Suprapubic skin (tissue), 3 donors: ENCODE data around the gene OR2D3.
"Not testable (repeated sequence)": the region's sequence is repeated elsewhere in the genome, so short reads cannot be mapped to it uniquely, and the experiment has no call there.

ENCODE experiments used
- POLR2A ChIP-seq, 2 donors: fragments of 450-650 bp; IDR thresholded peaks; one replicate each; pipeline ENCODE4 v1.6.1; 2017; ENCODE audit warnings: antibody characterized with exemption in 2 of 2, mild to moderate bottlenecking in 2 of 2, moderate library complexity in 2 of 2
- TF ChIP-seq, protein P1 (sequence below), 2 donors: fragments of 200-600 bp in 1 of 2; fragments of 450-650 bp in 1 of 2; sonication (generic) in 1 of 2; IDR thresholded peaks; one replicate each; pipeline ENCODE4 v1.5.1; 2016 to 2019; ENCODE audit warnings: antibody characterized with exemption in 2 of 2, mild to moderate bottlenecking in 1 of 2, moderate library complexity in 1 of 2

GRCh38 chr11:6904804-6905203, 16.0 kb upstream of the OR2D3 start:
- TF ChIP-seq, protein P1, sequence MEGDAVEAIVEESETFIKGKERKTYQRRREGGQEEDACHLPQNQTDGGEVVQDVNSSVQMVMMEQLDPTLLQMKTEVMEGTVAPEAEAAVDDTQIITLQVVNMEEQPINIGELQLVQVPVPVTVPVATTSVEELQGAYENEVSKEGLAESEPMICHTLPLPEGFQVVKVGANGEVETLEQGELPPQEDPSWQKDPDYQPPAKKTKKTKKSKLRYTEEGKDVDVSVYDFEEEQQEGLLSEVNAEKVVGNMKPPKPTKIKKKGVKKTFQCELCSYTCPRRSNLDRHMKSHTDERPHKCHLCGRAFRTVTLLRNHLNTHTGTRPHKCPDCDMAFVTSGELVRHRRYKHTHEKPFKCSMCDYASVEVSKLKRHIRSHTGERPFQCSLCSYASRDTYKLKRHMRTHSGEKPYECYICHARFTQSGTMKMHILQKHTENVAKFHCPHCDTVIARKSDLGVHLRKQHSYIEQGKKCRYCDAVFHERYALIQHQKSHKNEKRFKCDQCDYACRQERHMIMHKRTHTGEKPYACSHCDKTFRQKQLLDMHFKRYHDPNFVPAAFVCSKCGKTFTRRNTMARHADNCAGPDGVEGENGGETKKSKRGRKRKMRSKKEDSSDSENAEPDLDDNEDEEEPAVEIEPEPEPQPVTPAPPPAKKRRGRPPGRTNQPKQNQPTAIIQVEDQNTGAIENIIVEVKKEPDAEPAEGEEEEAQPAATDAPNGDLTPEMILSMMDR (IDR thresholded peaks at IDR 0.05) = not testable (repeated sequence)
- TF ChIP-seq POLR2A (IDR thresholded peaks at IDR 0.05) = not testable (repeated sequence)
